ENCODE data around the gene DENND6B. TPM values are rescaled to one million over a fixed set of nuclear protein-coding genes. Genes with fewer than 3 reads are reported as not detected.

Gene DENND6B
- total and polyA plus RNA-seq, 2 donors (not counting 1 experiment from before 2014, with no cell fraction given), result 2.8 to 10.3 TPM

- H3K9me3 ChIP-seq (ENCODE audit: control extremely low read depth in 1 of 3, control insufficient read depth in 2 of 3, insufficient read depth in 1 of 3, low read length in 2 of 3), result no peaks in the 10 kb centered on the region
- Mint-ChIP-seq H3K27me3 (no peaks in the 10 kb centered on the region), H3K27ac (peak within 1 kb of the TSS; percentile 10), H3K9me3 (ENCODE audit: insufficient read depth) (no peaks in the 10 kb centered on the region), H3K4me3 (peak within 1 kb of the TSS; percentile 80), H3K4me1 (peaks cover 19% of the 10 kb centered on the region)
- H2AFZ ChIP-seq (ENCODE audit: insufficient read depth, low read depth, low read length, poor library complexity, severe bottlenecking), result peak within 1 kb of the TSS; percentile 54
- intact Hi-C loops (cut with micrococcal nuclease), result loop anchor here (1.0 to 2.0 kb wide), 5 partner anchors 17 to 351 kb away; partner anchors contain the start of gene TUBGCP6
- H3K27ac ChIP-seq (ENCODE audit: low read length in 2 of 2), result no peak within 1 kb of the TSS
- H3K79me2 ChIP-seq (ENCODE audit: control insufficient read depth, insufficient read depth, low read length), result no peaks in the 10 kb centered on the region
- under 1% methylated on average over 80 of the region's 92 CpGs for WGBS (ENCODE audit: insufficient coverage)
- H3K4me2 ChIP-seq (replicated peaks; ENCODE audit: low read depth, low read length, poor library complexity, severe bottlenecking), result peak within 1 kb of the TSS; percentile 96
- H4K20me1 ChIP-seq (ENCODE audit: control insufficient read depth, insufficient read depth, low read length, poor library complexity, severe bottlenecking), result peaks cover 11% of the 10 kb centered on the region
- peak within 1 kb of the TSS; percentile 70 for H3K9ac ChIP-seq (ENCODE audit: low read length)
- CTCF ChIA-PET, result interaction anchor here (1.0 to 1.1 kb wide), 3 partner anchors 51 to 58 kb away, joined by 3 read pairs; no protein-coding TSS in a partner anchor
- POLR2A ChIA-PET, result no interaction called here
- no peaks in the 10 kb centered on the region for H3K36me3 ChIP-seq (replicated peaks in 1 of 2; ENCODE audit: control extremely low read depth in 1 of 2, control insufficient read depth in 1 of 2, extremely low read depth in 1 of 2, insufficient read depth in 2 of 2, low read length in 1 of 2)
- H3K4me1 ChIP-seq (ENCODE audit: control insufficient read depth in 2 of 2, insufficient read depth in 2 of 2, low read length in 2 of 2), result peaks cover 23 to 34% of the 10 kb centered on the region in 2 donors
- DNase-seq, result peak; percentile 80
- H3K4me3 ChIP-seq (ENCODE audit: control extremely low read depth in 1 of 5, extremely low read depth in 1 of 5, insufficient read depth in 1 of 5, low read depth in 2 of 5, low read length in 4 of 5), result peak within 1 kb of the TSS in 4 of 5 experiments; percentile 43 to 79 (median 62)
- TF ChIP-seq CTCF (IDR thresholded peaks at IDR 0.05) (no peak), EZH2 (IDR thresholded peaks at IDR 0.05; ENCODE audit: borderline replicate concordance, insufficient read depth, low read depth, low read length, poor library complexity, severe bottlenecking) (no peak)
- H3K27me3 ChIP-seq (replicated peaks in 1 of 4; ENCODE audit: control extremely low read depth in 1 of 4, control insufficient read depth in 3 of 4, insufficient read depth in 4 of 4, low read length in 3 of 4), result peaks cover 0 to 23% (median 9%) of the 10 kb centered on the region in 4 experiments
- peak; percentile 46 for ATAC-seq (ENCODE audit: low read depth)
Measured at GRCh38 chr22:50269970-50270665, 56.7 kb downstream of the DENND6B start, which contains the start of gene MAPK11. TSS of gene MAPK11 (minus strand) at chr22:50270380. CDS start at chr22:50270292, 88 bp downstream.

- no peak overlapping the region for H3K27ac ChIP-seq (ENCODE audit: low read length in 2 of 2)
- WGBS (ENCODE audit: insufficient coverage), result 3% methylated on average over 15 of the region's 18 CpGs
Measured at GRCh38 chr22:50269573-50269969, 57.2 kb downstream of the DENND6B start.

More at GRCh38 chr22:50269573-50269969, 57.2 kb downstream of the DENND6B start:
- Histone ChIP-seq H3K27me3 (replicated peaks in 1 of 4; ENCODE audit: control extremely low read depth in 1 of 4, control insufficient read depth in 3 of 4, insufficient read depth in 4 of 4, low read length in 3 of 4) (peaks cover 0 to 23% (median 9%) of the 10 kb centered on the region in 4 experiments), H3K4me1 (ENCODE audit: control insufficient read depth in 2 of 2, insufficient read depth in 2 of 2, low read length in 2 of 2) (peaks cover 23 to 34% of the 10 kb centered on the region in 2 donors), H4K20me1 (ENCODE audit: control insufficient read depth, insufficient read depth, low read length, poor library complexity, severe bottlenecking) (peaks cover 11% of the 10 kb centered on the region), H3K36me3 (replicated peaks in 1 of 2; ENCODE audit: control extremely low read depth in 1 of 2, control insufficient read depth in 1 of 2, extremely low read depth in 1 of 2, insufficient read depth in 2 of 2, low read length in 1 of 2) (no peaks in the 10 kb centered on the region), H3K4me2 (replicated peaks; ENCODE audit: low read depth, low read length, poor library complexity, severe bottlenecking) (peak overlapping the region; percentile 96), H3K9ac (ENCODE audit: low read length) (peak overlapping the region; percentile 70), H3K79me2 (ENCODE audit: control insufficient read depth, insufficient read depth, low read length) (no peaks in the 10 kb centered on the region), H2AFZ (ENCODE audit: insufficient read depth, low read depth, low read length, poor library complexity, severe bottlenecking) (peak overlapping the region; percentile 54), H3K4me3 (ENCODE audit: control extremely low read depth in 1 of 5, extremely low read depth in 1 of 5, insufficient read depth in 1 of 5, low read depth in 2 of 5, low read length in 4 of 5) (peak overlapping the region in 4 of 5 experiments; percentile 21 to 60 (median 54)), H3K9me3 (ENCODE audit: control extremely low read depth in 1 of 3, control insufficient read depth in 2 of 3, insufficient read depth in 1 of 3, low read length in 2 of 3) (no peaks in the 10 kb centered on the region)
- no peak for ATAC-seq (ENCODE audit: low read depth)
- POLR2A ChIA-PET, result interaction anchor here (1.1 kb wide), 1 partner anchor 18 kb away, joined by 3 read pairs; no protein-coding TSS in a partner anchor
- TF ChIP-seq CTCF (IDR thresholded peaks at IDR 0.05) (no peak), EZH2 (IDR thresholded peaks at IDR 0.05; ENCODE audit: borderline replicate concordance, insufficient read depth, low read depth, low read length, poor library complexity, severe bottlenecking) (no peak)
- Mint-ChIP-seq H3K27ac (no peak overlapping the region), H3K4me1 (peaks cover 19% of the 10 kb centered on the region), H3K4me3 (peak overlapping the region; percentile 62), H3K9me3 (ENCODE audit: insufficient read depth) (no peaks in the 10 kb centered on the region), H3K27me3 (no peaks in the 10 kb centered on the region)
- DNase-seq, result no peak
- intact Hi-C loops (cut with micrococcal nuclease), result no loop called here
- CTCF ChIA-PET, result interaction anchor here (1.0 kb wide), 2 partner anchors 58 to 59 kb away, joined by 3 read pairs; no protein-coding TSS in a partner anchor
